Hematopoietic multipotent progenitor cell treated with erythropoietin and hydrocortisone succinate and interleukin-3 and kit ligand, for 8 days (in vitro differentiated cells): Measurements from ENCODE around the gene HLA-DQA1.
"Not testable (repeated sequence)": the region's sequence is repeated elsewhere in the genome, so short reads cannot be mapped to it uniquely, and the experiment has no call there.

ENCODE experiments used
- DNase-seq: peaks from one replicate; pipeline ENCODE4 v3.0.0-alpha.2; 2015

Gene HLA-DQA1

GRCh38 chr6:32622545-32623401, 14.4 kb upstream of the HLA-DQA1 start:
- DNase-seq = peak; percentile 46

- no peak for DNase-seq
Observed at GRCh38 chr6:32623693-32624092, 13.5 kb upstream of the HLA-DQA1 start.

GRCh38 chr6:32624565-32624964, 12.6 kb upstream of the HLA-DQA1 start:
- DNase-seq = no peak

- no peak for DNase-seq
Observed at GRCh38 chr6:32625137-32625536, 12.1 kb upstream of the HLA-DQA1 start.

- no peak for DNase-seq
Observed at GRCh38 chr6:32627249-32627648, 10.0 kb upstream of the HLA-DQA1 start.

GRCh38 chr6:32627831-32628230, 9.4 kb upstream of the HLA-DQA1 start:
- no peak for DNase-seq

GRCh38 chr6:32629793-32630192, 7.4 kb upstream of the HLA-DQA1 start:
- not testable (repeated sequence) for DNase-seq

- no peak for DNase-seq
Observed at GRCh38 chr6:32635526-32636123, 1.6 kb upstream of the HLA-DQA1 start.

- no peak for DNase-seq
Observed at GRCh38 chr6:32637883-32638282, 677 bp downstream of the HLA-DQA1 start.

- DNase-seq = no peak
Observed at GRCh38 chr6:32638532-32639219, 1.5 kb downstream of the HLA-DQA1 start.

GRCh38 chr6:32639440-32640394, 2.5 kb downstream of the HLA-DQA1 start:
- no peak for DNase-seq

GRCh38 chr6:32641122-32641521, 3.9 kb downstream of the HLA-DQA1 start:
- no peak for DNase-seq

GRCh38 chr6:32641785-32642719, 4.8 kb downstream of the HLA-DQA1 start:
- DNase-seq = not testable (repeated sequence)

- no peak for DNase-seq
Observed at GRCh38 chr6:32642720-32643106, 5.5 kb downstream of the HLA-DQA1 start.

GRCh38 chr6:32643904-32644303, 6.7 kb downstream of the HLA-DQA1 start:
- no peak for DNase-seq

GRCh38 chr6:32645047-32645703, 8.0 kb downstream of the HLA-DQA1 start:
- DNase-seq = no peak

- DNase-seq = no peak
Observed at GRCh38 chr6:32655203-32655710, 18.1 kb downstream of the HLA-DQA1 start.

GRCh38 chr6:32657329-32657728, 20.1 kb downstream of the HLA-DQA1 start:
- not testable (repeated sequence) for DNase-seq

GRCh38 chr6:32657819-32658218, 20.6 kb downstream of the HLA-DQA1 start:
- not testable (repeated sequence) for DNase-seq

GRCh38 chr6:32658268-32658897, 21.2 kb downstream of the HLA-DQA1 start:
- DNase-seq = no peak
